Activated CD4-positive, CD25-positive, alpha-beta regulatory T cell treated with anti-CD3 and anti-CD28 coated beads, Interleukin-2, amount 50 U/mL, for 24 hours (primary cell): ENCODE results near the gene RASEF.

Experiments used
- ATAC-seq, 2 donors: fragments of 150-1000 bp; cut with Tn5 transposase; one replicate each; pipeline ENCODE4 v1.10.0; 2021; ENCODE audit warnings: mild to moderate bottlenecking in 1 of 2, moderate library complexity in 1 of 2

RASEF gene

GRCh38 chr9:83056174-83056573 is 6.8 kb downstream of the RASEF start:
- ATAC-seq: no peak

- no peak for ATAC-seq
These were observed 14.8 kb downstream of the RASEF start for GRCh38 chr9:83047839-83048775.

GRCh38 chr9:83043597-83043996 is 19.3 kb downstream of the RASEF start:
- ATAC-seq: no peak

- ATAC-seq: no peak
These were observed 21.2 kb downstream of the RASEF start for GRCh38 chr9:83041771-83042170.

GRCh38 chr9:83039303-83039702 is 23.6 kb downstream of the RASEF start:
- no peak for ATAC-seq

- ATAC-seq: no peak
These were observed 26.9 kb downstream of the RASEF start for GRCh38 chr9:83036043-83036442.

GRCh38 chr9:83035143-83035542 is 27.8 kb downstream of the RASEF start:
- ATAC-seq: no peak

GRCh38 chr9:83034587-83034986 is 28.4 kb downstream of the RASEF start:
- no peak for ATAC-seq

- no peak for ATAC-seq
These were observed 28.9 kb downstream of the RASEF start for GRCh38 chr9:83034026-83034425.

GRCh38 chr9:83032065-83032625 is 30.8 kb downstream of the RASEF start:
- no peak for ATAC-seq

GRCh38 chr9:83030391-83031107 is 32.4 kb downstream of the RASEF start:
- no peak for ATAC-seq

- no peak for ATAC-seq
These were observed 33.3 kb downstream of the RASEF start for GRCh38 chr9:83029531-83030137.

GRCh38 chr9:83027153-83027891 is 35.6 kb downstream of the RASEF start:
- ATAC-seq: no peak

- ATAC-seq: no peak
These were observed 38.3 kb downstream of the RASEF start for GRCh38 chr9:83024506-83025125.

GRCh38 chr9:83023151-83023550 is 39.8 kb downstream of the RASEF start:
- no peak for ATAC-seq

GRCh38 chr9:83020864-83021263 is 42.1 kb downstream of the RASEF start:
- no peak for ATAC-seq

GRCh38 chr9:83020327-83020726 is 42.6 kb downstream of the RASEF start:
- ATAC-seq: no peak

- no peak for ATAC-seq
These were observed 43.7 kb downstream of the RASEF start for GRCh38 chr9:83019246-83019645.

GRCh38 chr9:83015897-83016296 is 47.0 kb downstream of the RASEF start:
- no peak for ATAC-seq

GRCh38 chr9:83013867-83014605 is 48.9 kb downstream of the RASEF start:
- no peak for ATAC-seq
